Measurements from ENCODE around the gene SLC27A5. TPM values are rescaled to one million over a fixed set of nuclear protein-coding genes. Genes with fewer than 3 reads are reported as not detected.

The SLC27A5 gene
- polyA plus RNA-seq, 2 of the 4 experiments (the other 2 are of a cell fraction) = 30.2 to 37.8 TPM

- H3K4me3 ChIP-seq = no peak overlapping the region
- DNase-seq (ENCODE audit: low read depth in 1 of 2, low spot score in 1 of 2) (no peak), ATAC-seq (no peak), FAIRE-seq (no peak)
- ChIA-PET CTCF (interaction anchor here (0.6 to 13.8 kb wide), 2 partner anchors 14 to 32 kb away, joined by 3 to 222 read pairs; partner anchors contain the start of gene ZBTB45), POLR2A (interaction anchor here (1.2 to 6.8 kb wide), 3 partner anchors 7 to 31 kb away, joined by 3 to 103 read pairs (median 85); partner anchors contain the start of genes TRIM28 and ZBTB45)
- 93% methylated on average over 18 of the region's 18 CpGs for WGBS (ENCODE audit: missing lambda C conversion rate)
- no peaks in the 10 kb centered on the region for H3K9me3 ChIP-seq
- TF ChIP-seq, protein P1, sequence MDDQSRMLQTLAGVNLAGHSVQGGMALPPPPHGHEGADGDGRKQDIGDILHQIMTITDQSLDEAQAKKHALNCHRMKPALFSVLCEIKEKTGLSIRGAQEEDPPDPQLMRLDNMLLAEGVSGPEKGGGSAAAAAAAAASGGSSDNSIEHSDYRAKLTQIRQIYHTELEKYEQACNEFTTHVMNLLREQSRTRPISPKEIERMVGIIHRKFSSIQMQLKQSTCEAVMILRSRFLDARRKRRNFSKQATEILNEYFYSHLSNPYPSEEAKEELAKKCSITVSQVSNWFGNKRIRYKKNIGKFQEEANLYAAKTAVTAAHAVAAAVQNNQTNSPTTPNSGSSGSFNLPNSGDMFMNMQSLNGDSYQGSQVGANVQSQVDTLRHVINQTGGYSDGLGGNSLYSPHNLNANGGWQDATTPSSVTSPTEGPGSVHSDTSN (IDR thresholded peaks at IDR 0.05) = peak; percentile 60; the same call in 1 of the 2 replicates
- TF ChIP-seq RAD21 (conservative IDR thresholded peaks at IDR 0.05 in 1 of 2, IDR thresholded peaks at IDR 0.05 in 1 of 2) = no peak
- no peak for TF ChIP-seq MAZ (IDR thresholded peaks at IDR 0.05; ENCODE audit: borderline replicate concordance, low read depth, low read length)
- peak; percentile 87 for TF ChIP-seq TP53 (CRISPR knock-in tag; IDR thresholded peaks at IDR 0.05)
- TF ChIP-seq TFCP2L1 (CRISPR knock-in tag; IDR thresholded peaks at IDR 0.05) = 0 out of 2 replicates have a peak, but pooled peaks have one; percentile 15
- 0 out of 2 replicates have a peak, but pooled peaks have one; percentile 9 for TF ChIP-seq GATA3 (IDR thresholded peaks at IDR 0.05; ENCODE audit: borderline replicate concordance)
- 0 out of 2 replicates have a peak, but pooled peaks have one; percentile 28 for TF ChIP-seq RARB (CRISPR knock-in tag; IDR thresholded peaks at IDR 0.05)
- peak in 1 of 2 experiments; percentile 21; a peak in 2 of 5 replicates for TF ChIP-seq JUN (IDR thresholded peaks at IDR 0.05)
- peak; percentile 86; the same call in 1 of the 2 replicates for TF ChIP-seq POLR2AphosphoS2 (conservative IDR thresholded peaks at IDR 0.05; ENCODE audit: low read length)
- TF ChIP-seq POLR2A (IDR thresholded peaks at IDR 0.05; ENCODE audit: low read length) = no peak
- TF ChIP-seq HOXA7 (CRISPR knock-in tag; IDR thresholded peaks at IDR 0.05) = 0 out of 2 replicates have a peak, but pooled peaks have one; percentile 9
- H3K27ac ChIP-seq = no peak overlapping the region
- H3K4me1 ChIP-seq = peaks cover 34% of the 10 kb centered on the region
- H3K4me2 ChIP-seq = no peak overlapping the region
These were observed 40.0 kb upstream of the SLC27A5 start for GRCh38 chr19:58551577-58552471.

DNA sequence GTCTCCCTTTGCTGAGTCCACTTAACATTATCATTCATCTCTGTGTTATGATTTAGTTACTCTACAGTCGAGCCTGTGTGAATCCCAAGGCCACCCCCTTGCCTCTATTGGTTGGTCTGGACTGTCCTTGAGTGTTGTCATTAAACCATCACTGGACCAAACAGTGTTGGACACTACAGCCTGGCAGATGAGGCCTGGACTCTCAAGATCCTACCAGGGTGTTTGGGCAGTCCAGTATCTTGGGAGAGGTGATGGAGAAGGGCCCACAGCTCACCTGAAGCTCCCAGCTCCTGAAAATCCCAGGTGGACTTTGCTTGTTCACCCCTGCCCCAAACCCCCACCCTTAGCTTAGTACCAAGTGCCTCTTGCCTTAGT is 39.3 kb upstream of the SLC27A5 start:
- ATAC-seq (no peak), FAIRE-seq (no peak), DNase-seq (ENCODE audit: low read depth in 1 of 2, low spot score in 1 of 2) (no peak)
- no peak overlapping the region for H3K27ac ChIP-seq
- TF ChIP-seq FOSB (CRISPR knock-in tag; IDR thresholded peaks at IDR 0.05) (no peak), POLR2A (IDR thresholded peaks at IDR 0.05; ENCODE audit: low read length) (no peak), KDM1A (IDR thresholded peaks at IDR 0.05; ENCODE audit: low read depth) (no peak), SMC3 (IDR thresholded peaks at IDR 0.05) (no peak), CTCF (IDR thresholded peaks at IDR 0.05) (no peak), NPAS2 (CRISPR knock-in tag; IDR thresholded peaks at IDR 0.05; ENCODE audit: borderline replicate concordance) (no peak), MAX (IDR thresholded peaks at IDR 0.05) (no peak), MYC (IDR thresholded peaks at IDR 0.05; ENCODE audit: borderline replicate concordance, low read length) (no peak), HOXB13 (CRISPR knock-in tag; IDR thresholded peaks at IDR 0.05; ENCODE audit: low read depth) (no peak), RNF2 (IDR thresholded peaks at IDR 0.05; ENCODE audit: borderline replicate concordance, low read depth) (no peak)
- TF ChIP-seq, protein P2, sequence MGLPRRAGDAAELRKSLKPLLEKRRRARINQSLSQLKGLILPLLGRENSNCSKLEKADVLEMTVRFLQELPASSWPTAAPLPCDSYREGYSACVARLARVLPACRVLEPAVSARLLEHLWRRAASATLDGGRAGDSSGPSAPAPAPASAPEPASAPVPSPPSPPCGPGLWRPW (IDR thresholded peaks at IDR 0.05) = no peak
- TF ChIP-seq, protein P3, sequence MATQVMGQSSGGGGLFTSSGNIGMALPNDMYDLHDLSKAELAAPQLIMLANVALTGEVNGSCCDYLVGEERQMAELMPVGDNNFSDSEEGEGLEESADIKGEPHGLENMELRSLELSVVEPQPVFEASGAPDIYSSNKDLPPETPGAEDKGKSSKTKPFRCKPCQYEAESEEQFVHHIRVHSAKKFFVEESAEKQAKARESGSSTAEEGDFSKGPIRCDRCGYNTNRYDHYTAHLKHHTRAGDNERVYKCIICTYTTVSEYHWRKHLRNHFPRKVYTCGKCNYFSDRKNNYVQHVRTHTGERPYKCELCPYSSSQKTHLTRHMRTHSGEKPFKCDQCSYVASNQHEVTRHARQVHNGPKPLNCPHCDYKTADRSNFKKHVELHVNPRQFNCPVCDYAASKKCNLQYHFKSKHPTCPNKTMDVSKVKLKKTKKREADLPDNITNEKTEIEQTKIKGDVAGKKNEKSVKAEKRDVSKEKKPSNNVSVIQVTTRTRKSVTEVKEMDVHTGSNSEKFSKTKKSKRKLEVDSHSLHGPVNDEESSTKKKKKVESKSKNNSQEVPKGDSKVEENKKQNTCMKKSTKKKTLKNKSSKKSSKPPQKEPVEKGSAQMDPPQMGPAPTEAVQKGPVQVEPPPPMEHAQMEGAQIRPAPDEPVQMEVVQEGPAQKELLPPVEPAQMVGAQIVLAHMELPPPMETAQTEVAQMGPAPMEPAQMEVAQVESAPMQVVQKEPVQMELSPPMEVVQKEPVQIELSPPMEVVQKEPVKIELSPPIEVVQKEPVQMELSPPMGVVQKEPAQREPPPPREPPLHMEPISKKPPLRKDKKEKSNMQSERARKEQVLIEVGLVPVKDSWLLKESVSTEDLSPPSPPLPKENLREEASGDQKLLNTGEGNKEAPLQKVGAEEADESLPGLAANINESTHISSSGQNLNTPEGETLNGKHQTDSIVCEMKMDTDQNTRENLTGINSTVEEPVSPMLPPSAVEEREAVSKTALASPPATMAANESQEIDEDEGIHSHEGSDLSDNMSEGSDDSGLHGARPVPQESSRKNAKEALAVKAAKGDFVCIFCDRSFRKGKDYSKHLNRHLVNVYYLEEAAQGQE (IDR thresholded peaks at IDR 0.05) = no peak
- TF ChIP-seq, protein P4, sequence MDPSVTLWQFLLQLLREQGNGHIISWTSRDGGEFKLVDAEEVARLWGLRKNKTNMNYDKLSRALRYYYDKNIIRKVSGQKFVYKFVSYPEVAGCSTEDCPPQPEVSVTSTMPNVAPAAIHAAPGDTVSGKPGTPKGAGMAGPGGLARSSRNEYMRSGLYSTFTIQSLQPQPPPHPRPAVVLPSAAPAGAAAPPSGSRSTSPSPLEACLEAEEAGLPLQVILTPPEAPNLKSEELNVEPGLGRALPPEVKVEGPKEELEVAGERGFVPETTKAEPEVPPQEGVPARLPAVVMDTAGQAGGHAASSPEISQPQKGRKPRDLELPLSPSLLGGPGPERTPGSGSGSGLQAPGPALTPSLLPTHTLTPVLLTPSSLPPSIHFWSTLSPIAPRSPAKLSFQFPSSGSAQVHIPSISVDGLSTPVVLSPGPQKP (IDR thresholded peaks at IDR 0.05; ENCODE audit: low read depth, low read length) = no peak
- peaks cover 34% of the 10 kb centered on the region for H3K4me1 ChIP-seq
- no peak overlapping the region for H3K4me3 ChIP-seq
- H3K9me3 ChIP-seq = no peaks in the 10 kb centered on the region
- CTCF ChIA-PET = interaction anchor here (0.6 to 13.8 kb wide), 2 partner anchors 15 to 31 kb away, joined by 3 to 222 read pairs; partner anchors contain the start of gene ZBTB45
- no peak overlapping the region for H3K4me2 ChIP-seq
- POLR2A ChIA-PET = interaction anchor here (1.2 to 6.8 kb wide), 3 partner anchors 11 to 37 kb away, joined by 3 to 85 read pairs (median 3); partner anchors contain the start of gene ZBTB45
- WGBS (ENCODE audit: missing lambda C conversion rate) = 63% methylated on average over 1 of the region's 1 CpG

Measured in A549 (cell line).